SKM-1 treated with dmso at 0.1 percent for 144 hours (cell line): ENCODE results near the gene MAP9.
"Not testable (repeated sequence)": the region's sequence is repeated elsewhere in the genome, so short reads cannot be mapped to it uniquely, and the experiment has no call there.

ENCODE experiments used
- DNase-seq: peaks from one replicate; lab custom pipeline; 2025; ENCODE audit not compliant: unreplicated experiment; lab: John Stamatoyannopoulos, UW

The MAP9 gene

GRCh38 chr4:155376387-155377268, at the start of gene MAP9:
Gene MAP9, minus strand, starts transcription at chr4:155376965. Its CDS starts 1,115 bp downstream, at chr4:155375850.
- DNase-seq = peak; percentile 63

GRCh38 chr4:155424778-155425177, 48.0 kb upstream of the MAP9 start:
- not testable (repeated sequence) for DNase-seq

GRCh38 chr4:155423671-155424070, 46.9 kb upstream of the MAP9 start:
- DNase-seq = no peak

- DNase-seq = no peak
Measured at GRCh38 chr4:155419266-155419665, 42.5 kb upstream of the MAP9 start.

- DNase-seq = no peak
Measured at GRCh38 chr4:155415662-155416061, 38.9 kb upstream of the MAP9 start.

- no peak for DNase-seq
Measured at GRCh38 chr4:155413451-155413850, 36.7 kb upstream of the MAP9 start.

- no peak for DNase-seq
Measured at GRCh38 chr4:155411546-155411945, 34.8 kb upstream of the MAP9 start.

GRCh38 chr4:155408796-155409195, 32.0 kb upstream of the MAP9 start:
- DNase-seq = no peak

GRCh38 chr4:155407480-155407879, 30.7 kb upstream of the MAP9 start:
- DNase-seq = no peak

- DNase-seq = no peak
Measured at GRCh38 chr4:155405059-155405458, 28.3 kb upstream of the MAP9 start.

GRCh38 chr4:155403886-155404285, 27.1 kb upstream of the MAP9 start:
- peak; percentile 3 for DNase-seq

GRCh38 chr4:155402941-155403340, 26.2 kb upstream of the MAP9 start:
- DNase-seq = no peak

GRCh38 chr4:155400893-155401292, 24.1 kb upstream of the MAP9 start:
- no peak for DNase-seq

- DNase-seq = no peak
Measured at GRCh38 chr4:155399974-155400697, 23.4 kb upstream of the MAP9 start.

- DNase-seq = no peak
Measured at GRCh38 chr4:155392481-155393184, 15.9 kb upstream of the MAP9 start.

GRCh38 chr4:155391932-155392331, 15.2 kb upstream of the MAP9 start:
- DNase-seq = no peak

GRCh38 chr4:155388162-155388561, 11.4 kb upstream of the MAP9 start:
- DNase-seq = no peak

GRCh38 chr4:155383541-155383940, 6.8 kb upstream of the MAP9 start:
- no peak for DNase-seq

- DNase-seq = no peak
Measured at GRCh38 chr4:155377276-155377675, 511 bp upstream of the MAP9 start.

- peak; percentile 5 for DNase-seq
Measured at GRCh38 chr4:155371432-155372043, 5.2 kb downstream of the MAP9 start.

GRCh38 chr4:155367608-155368007, 9.2 kb downstream of the MAP9 start:
- no peak for DNase-seq
